CD14-positive monocyte (primary cell): Measurements from ENCODE around the gene MDN1. TPM values are rescaled to one million over a fixed set of nuclear protein-coding genes. Genes with fewer than 3 reads are reported as not detected.

Experiments
- DNase-seq, 3 donors: peaks; one replicate each; pipeline ENCODE4 v3.0.0-alpha.2; 2011 to 2022
- H2AFZ ChIP-seq: 2 replicates; pipeline ENCODE4 v1.6.0; 2012; ENCODE audit warnings: mild to moderate bottlenecking, low read depth, low read length, inconsistent platforms; ENCODE audit not compliant: insufficient read depth, poor library complexity, severe bottlenecking
- H3K27ac ChIP-seq, 2 donors: 1 replicate in 1 of 2; 2 replicates in 1 of 2; pipeline ENCODE4 v1.5.1; 2012 to 2013; ENCODE audit warnings: low read length in 2 of 2, control low read depth in 1 of 2, inconsistent platforms in 1 of 2, low read depth in 1 of 2, mild to moderate bottlenecking in 1 of 2
- H3K27me3 ChIP-seq, 2 donors: one replicate each; pipeline versions ENCODE4 v1.6.0 to v1.6.1; 2011 to 2013; ENCODE audit warnings: low read length in 2 of 2; ENCODE audit not compliant: control insufficient read depth in 2 of 2, insufficient read depth in 2 of 2
- H3K36me3 ChIP-seq, 2 donors: replicated peaks in 1 of 2; 1 replicate in 1 of 2; 2 replicates in 1 of 2; pipeline versions ENCODE4 v1.5.1 to v1.6.1; 2012 to 2013; ENCODE audit warnings: low read length in 2 of 2, control low read depth in 1 of 2, inconsistent platforms in 1 of 2, mild to moderate bottlenecking in 1 of 2; ENCODE audit not compliant: insufficient read depth in 2 of 2, control insufficient read depth in 1 of 2
- H3K4me1 ChIP-seq, 2 donors: 1 replicate in 1 of 2; 2 replicates in 1 of 2; pipeline versions ENCODE4 v1.5.1 to v1.6.1; 2012 to 2013; ENCODE audit warnings: low read length in 2 of 2, control low read depth in 1 of 2, inconsistent platforms in 1 of 2, mild to moderate bottlenecking in 1 of 2, moderate library complexity in 1 of 2; ENCODE audit not compliant: insufficient read depth in 2 of 2, control insufficient read depth in 1 of 2
- H3K4me2 ChIP-seq: replicated peaks from 2 replicates; pipeline ENCODE3; 2012; ENCODE audit warnings: low read length, moderate library complexity, mild to moderate bottlenecking; ENCODE audit not compliant: poor library complexity, severe bottlenecking; ENCODE audit errors: extremely low read depth
- H3K4me3 ChIP-seq, 3 experiments: fragments of 200-600 bp in 1 of 3; sonication (generic) in 1 of 3; replicated peaks in 1 of 3; 1 replicate in 2 of 3; 2 replicates in 1 of 3; pipeline ENCODE4 v1.5.1; 2011 to 2013; ENCODE audit warnings: low read length in 3 of 3, mild to moderate bottlenecking in 3 of 3, control low read depth in 2 of 3, low read depth in 2 of 3, inconsistent platforms in 1 of 3, moderate library complexity in 1 of 3
- H3K79me2 ChIP-seq: 2 replicates; pipeline ENCODE4 v1.6.0; 2012; ENCODE audit warnings: mild to moderate bottlenecking, control low read depth, inconsistent platforms, low read length, moderate library complexity; ENCODE audit not compliant: insufficient read depth
- H3K9ac ChIP-seq: 2 replicates; pipeline ENCODE4 v1.6.0; 2017; ENCODE audit warnings: low read length, mild to moderate bottlenecking; ENCODE audit not compliant: insufficient read depth, poor library complexity, severe bottlenecking
- H3K9me3 ChIP-seq, 2 donors: replicated peaks in 1 of 2; 1 replicate in 1 of 2; 2 replicates in 1 of 2; pipeline versions ENCODE4 v1.5.1 to v1.6.1; 2012 to 2013; ENCODE audit warnings: low read length in 2 of 2, control low read depth in 1 of 2; ENCODE audit not compliant: control insufficient read depth in 1 of 2, insufficient read depth in 1 of 2
- H4K20me1 ChIP-seq: 2 replicates; pipeline ENCODE4 v1.6.0; 2012; ENCODE audit warnings: mild to moderate bottlenecking, low read length, control low read depth, moderate library complexity; ENCODE audit not compliant: insufficient read depth
- H3K27ac Mint-ChIP-seq, 7 donors: one replicate each; pipeline ENCODE4 v1.8.0; 2020; ENCODE audit warnings: mild to moderate bottlenecking in 7 of 7, mixed read lengths in 7 of 7, moderate library complexity in 6 of 7, inconsistent platforms in 2 of 7
- H3K27me3 Mint-ChIP-seq, 3 donors: one replicate each; pipeline ENCODE4 v1.8.0; 2021 to 2022; ENCODE audit warnings: low read depth in 3 of 3, mild to moderate bottlenecking in 3 of 3, mixed read lengths in 3 of 3, moderate library complexity in 3 of 3, inconsistent platforms in 1 of 3
- H3K36me3 Mint-ChIP-seq, 2 donors: one replicate each; pipeline ENCODE4 v1.8.0; 2020; ENCODE audit warnings: mixed read lengths in 2 of 2, inconsistent platforms in 1 of 2, mild to moderate bottlenecking in 1 of 2
- H3K4me1 Mint-ChIP-seq: one replicate; pipeline ENCODE4 v1.8.0; 2020; ENCODE audit warnings: mild to moderate bottlenecking, mixed read lengths
- H3K4me3 Mint-ChIP-seq, 2 donors: one replicate each; pipeline ENCODE4 v1.8.0; 2020; ENCODE audit warnings: mild to moderate bottlenecking in 2 of 2, mixed read lengths in 2 of 2, moderate library complexity in 1 of 2
- H3K9me3 Mint-ChIP-seq, 7 donors: one replicate each; pipeline ENCODE4 v1.8.0; 2020 to 2022; ENCODE audit warnings: mixed read lengths in 7 of 7, mild to moderate bottlenecking in 6 of 7, moderate library complexity in 6 of 7, inconsistent platforms in 2 of 7
- CTCF ChIP-seq: fragments of 200-600 bp; IDR thresholded peaks from one replicate; pipeline ENCODE4 v1.8.0; 2022; ENCODE audit warnings: antibody characterized with exemption, mild to moderate bottlenecking
- WGBS: methylation state at CpG from one replicate; pipeline ENCODE4 v1.1.5; 2013; ENCODE audit warnings: missing lambda C conversion rate; ENCODE audit not compliant: insufficient coverage; 5-methylcytosine and 5-hydroxymethylcytosine counted together
- intact Hi-C, 2 donors: fragments of 100-400 bp; cut with micrococcal nuclease; formaldehyde crosslinking; loops; one replicate each; pipeline versions ENCODE4 v1.15.0 to v1.15.1; 2023
- polyA plus RNA-seq, 3 donors: library from polyadenylated mRNA; depleted of rRNA in 1 of 3; unstranded in 2 of 3; stranded (reverse) in 1 of 3; fragments of 300-500 nt in 2 of 3; fragments of >200 nt in 1 of 3; fragmentation: Illumina TruSeq in 2 of 3; gene quantifications; 1 replicate in 2 of 3; 2 replicates in 1 of 3; pipeline ENCODE4 v1.2.3, GENCODE V29; 2012 to 2021

Gene MDN1
- polyA plus RNA-seq, 3 donors = 0.61 to 6.6 (median 1.8) TPM

- Mint-ChIP-seq H3K27me3 (no peaks in the 10 kb centered on the region), H3K4me1 (no peaks in the 10 kb centered on the region), H3K9me3 (peaks cover 4 to 13% (median 8%) of the 10 kb centered on the region in 7 donors), H3K4me3 (no peak overlapping the region), H3K36me3 (peaks cover 60 to 72% of the 10 kb centered on the region in 2 donors), H3K27ac (no peak overlapping the region)
- H3K4me3 ChIP-seq = no peak overlapping the region
- no peak for TF ChIP-seq CTCF
- intact Hi-C loops = no loop called here
- no peak for DNase-seq
- no peak overlapping the region for H2AFZ ChIP-seq
- 100% methylated on average over 1 of the region's 1 CpG for WGBS
- no peak overlapping the region for H3K4me2 ChIP-seq
- no peaks in the 10 kb centered on the region for H4K20me1 ChIP-seq
- H3K36me3 ChIP-seq = peaks cover 47 to 72% of the 10 kb centered on the region in 2 donors
- no peak overlapping the region for H3K9ac ChIP-seq
- no peaks in the 10 kb centered on the region for H3K27me3 ChIP-seq
- H3K79me2 ChIP-seq = no peaks in the 10 kb centered on the region
- no peak overlapping the region for H3K27ac ChIP-seq
- no peaks in the 10 kb centered on the region for H3K4me1 ChIP-seq
- H3K9me3 ChIP-seq = peaks cover 10 to 11% of the 10 kb centered on the region in 2 donors
Measured at GRCh38 chr6:89782222-89782621, 37.4 kb downstream of the MDN1 start.

GRCh38 chr6:89781070-89782034, 38.2 kb downstream of the MDN1 start:
- H3K4me2 ChIP-seq = no peak overlapping the region
- Mint-ChIP-seq H3K4me1 (no peaks in the 10 kb centered on the region), H3K36me3 (peaks cover 61 to 71% of the 10 kb centered on the region in 2 donors), H3K9me3 (peaks cover 4 to 13% (median 8%) of the 10 kb centered on the region in 7 donors), H3K27me3 (no peaks in the 10 kb centered on the region), H3K4me3 (no peak overlapping the region), H3K27ac (peak overlapping the region in 1 of 7 donors; percentile 58)
- no peaks in the 10 kb centered on the region for H4K20me1 ChIP-seq
- no peak overlapping the region for H3K4me3 ChIP-seq
- no peak for DNase-seq
- no peak overlapping the region for H3K27ac ChIP-seq
- peaks cover 10 to 11% of the 10 kb centered on the region in 2 donors for H3K9me3 ChIP-seq
- intact Hi-C loops = no loop called here
- no peak overlapping the region for H2AFZ ChIP-seq
- no peaks in the 10 kb centered on the region for H3K27me3 ChIP-seq
- no peak overlapping the region for H3K9ac ChIP-seq
- H3K4me1 ChIP-seq = no peaks in the 10 kb centered on the region
- 100% methylated on average over 1 of the region's 6 CpGs for WGBS
- TF ChIP-seq CTCF = no peak
- H3K36me3 ChIP-seq = peaks cover 41 to 72% of the 10 kb centered on the region in 2 donors
- no peaks in the 10 kb centered on the region for H3K79me2 ChIP-seq
